HEK293 (cell line): ENCODE data around the gene DOK7.

Experiments used
- CTCF ChIP-seq: fragments of 450-650 bp; formaldehyde crosslinking; IDR thresholded peaks from 2 replicates; pipeline ENCODE4 v1.5.1; 2016; ENCODE audit warnings: missing biosample characterization, missing genetic modification characterization
- HOXD13 ChIP-seq: sonication (generic); formaldehyde crosslinking; IDR thresholded peaks from 2 replicates; pipeline ENCODE4 v1.8.0; 2022; ENCODE audit warnings: missing genetic modification reagents, borderline replicate concordance
- ZBTB1 ChIP-seq: fragments of 450-650 bp; formaldehyde crosslinking; IDR thresholded peaks from 2 replicates; pipeline ENCODE4 v1.5.1; 2016; ENCODE audit warnings: missing biosample characterization, missing genetic modification characterization
- ZBTB7A ChIP-seq: fragments of 450-650 bp; formaldehyde crosslinking; IDR thresholded peaks from 2 replicates; pipeline ENCODE4 v1.5.1; 2016; ENCODE audit warnings: low read depth, missing biosample characterization, missing genetic modification characterization
- ZNF146 ChIP-seq: fragments of 450-650 bp; formaldehyde crosslinking; IDR thresholded peaks from 2 replicates; pipeline ENCODE4 v1.5.1; 2016; ENCODE audit warnings: missing biosample characterization, missing genetic modification characterization
- ZNF155 ChIP-seq: fragments of 450-650 bp; formaldehyde crosslinking; IDR thresholded peaks from 2 replicates; pipeline ENCODE4 v1.5.1; 2016; ENCODE audit warnings: missing biosample characterization, missing genetic modification characterization
- ZNF239 ChIP-seq: fragments of 450-650 bp; formaldehyde crosslinking; IDR thresholded peaks from 2 replicates; pipeline ENCODE4 v1.5.1; 2016; ENCODE audit warnings: missing biosample characterization, missing genetic modification characterization
- ZNF24 ChIP-seq: fragments of 450-650 bp; formaldehyde crosslinking; IDR thresholded peaks from 2 replicates; pipeline ENCODE4 v1.5.1; 2016; ENCODE audit warnings: missing biosample characterization, missing genetic modification characterization
- ZNF362 ChIP-seq: fragments of 450-650 bp; formaldehyde crosslinking; IDR thresholded peaks from 2 replicates; pipeline ENCODE4 v1.5.1; 2016; ENCODE audit warnings: missing biosample characterization, missing genetic modification characterization
- ZNF513 ChIP-seq: fragments of 450-650 bp; IDR thresholded peaks from 2 replicates; pipeline ENCODE4 v1.5.1; 2018; ENCODE audit warnings: missing biosample characterization, missing genetic modification characterization
- ZNF529 ChIP-seq: fragments of 450-650 bp; formaldehyde crosslinking; IDR thresholded peaks from 2 replicates; pipeline ENCODE4 v1.5.1; 2017; ENCODE audit warnings: missing genetic modification characterization, missing biosample characterization; ENCODE audit not compliant: insufficient replicate concordance
- ZNF585B ChIP-seq: fragments of 450-650 bp; formaldehyde crosslinking; IDR thresholded peaks from 2 replicates; pipeline ENCODE4 v1.5.1; 2016; ENCODE audit warnings: missing biosample characterization, missing genetic modification characterization
- ZNF639 ChIP-seq: fragments of 450-650 bp; formaldehyde crosslinking; IDR thresholded peaks from 2 replicates; pipeline ENCODE4 v1.5.1; 2016; ENCODE audit warnings: missing biosample characterization, missing genetic modification characterization
- ZNF830 ChIP-seq: fragments of 450-650 bp; IDR thresholded peaks from 2 replicates; pipeline ENCODE4 v1.5.0; 2018; ENCODE audit warnings: missing biosample characterization, missing genetic modification characterization, low read depth, mild to moderate bottlenecking, moderate library complexity

- TF ChIP-seq CTCF (tag by site-specific recombination) (no peak), ZNF639 (tag by site-specific recombination) (no peak), ZBTB1 (tag by site-specific recombination) (no peak), ZNF513 (no peak), ZNF585B (tag by site-specific recombination) (no peak), ZNF529 (no peak), ZNF155 (tag by site-specific recombination) (no peak), ZNF24 (tag by site-specific recombination) (no peak), ZBTB7A (tag by site-specific recombination) (no peak), HOXD13 (no peak), ZNF830 (tag by site-specific recombination) (no peak), ZNF239 (no peak), ZNF146 (tag by site-specific recombination) (no peak), ZNF362 (no peak)
Observed at GRCh38 chr4:3485011-3485791, 22.1 kb downstream of the DOK7 start.
